Measurements from ENCODE around the gene NOS1.
A peak's percentile ranks its signal among the peaks of the same experiment; 100 is the strongest.
"Not testable (repeated sequence)": the region's sequence is repeated elsewhere in the genome, so short reads cannot be mapped to it uniquely, and the experiment has no call there.

The NOS1 gene

DNA sequence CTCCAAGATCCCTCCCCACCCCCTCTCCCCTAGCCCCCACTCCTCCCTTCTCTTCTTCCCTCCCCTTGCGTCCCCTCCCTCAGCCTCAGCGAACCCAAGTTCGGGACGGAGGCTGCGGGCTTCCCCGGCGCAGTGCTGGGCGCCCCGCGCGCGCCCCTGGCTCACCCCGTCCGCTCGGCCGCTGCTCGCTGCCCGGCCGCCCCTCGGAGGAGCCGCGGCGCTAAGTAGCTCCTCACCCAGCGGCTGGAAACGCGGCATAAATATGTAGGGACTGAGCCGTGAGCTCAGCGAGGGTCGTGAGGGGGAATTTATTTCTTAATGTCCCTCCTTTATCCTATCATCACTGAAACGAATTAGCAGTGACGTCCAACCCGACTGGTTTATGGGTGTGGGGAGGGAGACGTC lies at the start of gene NOS1:
NOS1 (minus strand) TSS at position 280 of the 405 bp plus-strand sequence. CDS start 30,557 bp downstream, outside the sequence.
- no peak for DNase-seq

- DNase-seq = no peak
Observed at GRCh38 chr12:117409286-117409685, 47.9 kb upstream of the NOS1 start.

DNA sequence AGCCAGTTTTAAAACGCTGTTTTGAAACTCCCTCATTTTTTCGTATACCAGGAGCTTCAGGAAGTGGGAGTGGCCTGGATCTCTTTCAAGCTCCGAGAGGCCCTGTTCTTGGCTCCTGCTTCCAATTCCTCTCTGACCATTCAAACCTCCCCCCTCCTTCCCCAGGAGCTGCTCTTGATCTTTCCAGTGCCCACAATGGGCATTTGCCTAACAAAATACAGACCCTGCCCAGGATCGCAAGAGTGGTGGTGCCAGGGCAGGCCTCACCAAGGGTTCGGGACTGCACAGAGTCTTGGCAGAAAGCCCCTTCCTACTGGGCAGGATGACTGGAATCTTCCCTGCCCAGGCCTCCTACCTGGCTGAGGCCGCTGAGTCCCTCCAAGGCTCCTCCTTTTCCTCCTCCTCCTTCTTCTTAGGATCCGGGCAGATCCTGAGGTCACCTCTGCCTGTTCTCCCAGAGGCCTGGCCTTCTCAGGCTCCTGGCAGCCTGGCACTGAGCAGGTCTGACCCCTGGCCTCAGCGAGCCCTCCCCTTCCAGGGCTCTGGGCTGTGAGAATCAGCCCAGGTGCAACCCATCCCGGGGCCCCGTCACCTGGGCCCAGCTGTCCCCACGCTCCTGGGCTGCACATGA lies 46.9 kb upstream of the NOS1 start:
- DNase-seq = peak; percentile 35

GRCh38 chr12:117404940-117405339 lies 43.5 kb upstream of the NOS1 start:
- DNase-seq = no peak

DNA sequence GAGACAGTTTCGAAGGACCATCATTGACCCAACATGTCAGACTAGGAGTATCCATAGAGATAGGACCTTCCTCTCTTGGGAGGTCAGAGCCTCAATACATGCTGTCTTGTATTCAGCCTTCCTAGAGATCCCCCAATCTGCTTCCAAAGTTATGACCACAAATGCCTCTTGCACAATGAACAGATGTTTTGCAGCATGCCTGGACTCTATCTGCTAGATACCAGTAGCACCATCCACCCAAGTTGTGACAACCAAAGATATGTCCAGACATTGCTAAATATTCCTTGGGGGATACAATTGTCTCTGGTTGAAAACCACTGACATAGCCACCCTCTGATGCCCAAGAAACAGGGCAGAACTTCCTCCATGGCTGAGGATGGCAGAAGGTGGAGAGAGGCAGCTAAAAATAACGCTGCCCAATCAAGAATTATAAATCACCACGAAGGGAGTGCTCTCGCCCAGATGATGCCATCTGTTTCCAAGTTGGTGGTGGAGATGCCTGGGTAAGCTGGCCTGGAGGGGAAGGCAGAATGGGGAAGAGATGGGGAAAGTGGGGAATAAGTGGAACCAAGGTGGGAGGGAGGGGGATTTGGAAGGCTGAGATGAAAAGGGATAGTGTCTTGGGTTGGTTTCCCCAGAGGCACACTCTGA lies 42.9 kb upstream of the NOS1 start:
- no peak for DNase-seq

- DNase-seq = no peak
Observed at GRCh38 chr12:117403586-117404139, 42.2 kb upstream of the NOS1 start.

GRCh38 chr12:117402363-117402762 lies 40.9 kb upstream of the NOS1 start:
- no peak for DNase-seq

- DNase-seq = no peak
Observed at GRCh38 chr12:117400912-117401311, 39.5 kb upstream of the NOS1 start.

DNA sequence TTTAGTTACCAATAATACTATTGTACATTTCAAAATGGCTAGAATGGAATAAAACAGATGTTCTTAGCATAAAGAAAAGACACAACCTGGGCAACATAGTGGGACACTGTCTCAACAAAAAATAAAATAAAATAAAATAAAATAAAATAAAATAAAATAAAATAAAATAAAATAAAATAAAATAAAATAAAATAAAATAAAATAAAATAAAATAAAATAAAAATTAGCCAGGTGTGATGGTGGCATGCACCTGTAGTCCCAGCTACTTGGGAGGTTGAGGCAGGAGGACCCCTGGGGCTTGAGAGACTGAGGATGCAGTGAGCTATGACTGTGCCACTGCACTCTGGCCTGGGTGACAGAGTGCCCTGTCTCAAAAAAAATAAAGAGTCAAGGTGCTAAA lies 37.1 kb upstream of the NOS1 start:
- not testable (repeated sequence) for DNase-seq

DNA sequence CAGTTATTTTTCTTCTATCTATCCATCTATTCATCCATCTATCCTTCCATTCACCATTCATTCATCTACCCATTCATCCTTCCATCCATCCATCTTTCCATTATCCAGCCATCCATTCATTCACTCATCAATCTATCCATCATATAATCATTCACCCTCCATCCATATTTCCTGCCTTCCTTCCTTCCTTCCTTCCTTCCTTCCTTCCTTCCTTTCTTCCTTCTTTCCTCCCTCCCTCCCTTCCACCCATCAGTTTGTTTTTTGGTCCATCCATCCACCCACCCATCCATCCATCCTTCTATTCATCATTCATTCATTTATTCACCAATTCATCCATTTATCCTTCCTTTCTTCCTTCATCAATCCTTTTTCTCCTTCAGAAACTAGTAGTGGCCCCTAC lies 34.3 kb upstream of the NOS1 start:
- DNase-seq = no peak

DNA sequence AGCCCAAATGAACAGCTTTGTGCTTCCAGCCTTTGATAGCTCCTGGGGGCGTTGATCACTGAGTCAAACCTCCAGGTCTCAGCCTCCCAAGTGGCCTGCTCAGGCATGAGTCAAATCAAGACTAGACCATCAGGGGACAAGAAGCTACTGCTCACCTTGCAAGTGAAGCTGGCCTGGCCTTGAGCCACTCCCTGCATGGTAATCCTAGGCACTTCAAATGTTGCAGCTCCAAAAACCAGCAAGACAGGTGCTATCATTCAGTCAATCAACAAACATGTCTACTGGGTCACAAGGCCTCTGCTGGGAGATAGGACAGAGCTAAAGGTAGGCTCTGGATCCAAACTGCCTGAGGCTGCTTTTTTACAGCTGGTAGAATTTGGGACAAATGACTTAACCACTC lies 33.1 kb upstream of the NOS1 start:
- no peak for DNase-seq

- DNase-seq = no peak
Observed at GRCh38 chr12:117393656-117394055, 32.2 kb upstream of the NOS1 start.

DNA sequence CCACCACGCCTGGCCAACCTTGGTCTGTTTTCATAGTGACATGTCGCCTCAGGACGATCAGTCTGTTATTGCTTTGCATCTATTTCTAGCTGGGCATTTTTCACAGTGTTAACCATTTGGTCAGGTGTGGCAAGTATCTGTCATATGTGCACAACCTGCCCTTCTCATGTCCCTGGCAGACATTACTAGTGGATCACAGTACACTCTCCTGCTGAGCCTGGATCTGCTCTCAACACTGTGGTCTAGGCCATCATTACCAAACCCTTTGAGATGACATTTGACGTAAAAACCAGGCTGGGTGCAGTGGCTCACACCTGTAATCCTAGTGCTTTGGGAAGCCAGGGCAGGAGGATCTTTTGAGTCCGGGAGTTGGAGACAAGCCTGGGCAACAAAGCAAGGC lies 29.4 kb upstream of the NOS1 start:
- no peak for DNase-seq

- peak; percentile 55 for DNase-seq
Observed at GRCh38 chr12:117388951-117389446, 27.6 kb upstream of the NOS1 start.

GRCh38 chr12:117387832-117388231 lies 26.4 kb upstream of the NOS1 start:
- no peak for DNase-seq

DNA sequence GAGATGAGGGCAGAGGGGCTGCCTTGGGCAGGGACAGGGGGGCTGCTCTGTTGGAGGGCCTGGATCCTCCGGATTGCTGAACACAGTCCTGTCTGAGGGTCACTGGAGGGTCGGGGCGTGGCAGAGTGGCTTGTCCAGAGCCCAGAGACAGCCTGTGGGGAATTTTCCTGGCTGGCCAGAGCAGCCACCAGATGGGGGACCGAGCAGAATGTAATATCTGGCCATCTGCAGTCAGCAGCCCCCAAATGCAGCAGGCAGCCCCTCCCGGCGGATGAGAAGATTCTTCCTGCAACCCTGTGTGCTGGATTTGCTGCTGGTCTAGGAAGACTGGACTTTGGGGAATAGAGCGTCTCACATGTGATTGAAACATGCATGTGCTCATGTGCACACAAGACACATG lies 23.3 kb upstream of the NOS1 start:
- no peak for DNase-seq

- DNase-seq = no peak
Observed at GRCh38 chr12:117380083-117380482, 18.7 kb upstream of the NOS1 start.

- peak; percentile 22 for DNase-seq
Observed at GRCh38 chr12:117377758-117378157, 16.3 kb upstream of the NOS1 start.

DNA sequence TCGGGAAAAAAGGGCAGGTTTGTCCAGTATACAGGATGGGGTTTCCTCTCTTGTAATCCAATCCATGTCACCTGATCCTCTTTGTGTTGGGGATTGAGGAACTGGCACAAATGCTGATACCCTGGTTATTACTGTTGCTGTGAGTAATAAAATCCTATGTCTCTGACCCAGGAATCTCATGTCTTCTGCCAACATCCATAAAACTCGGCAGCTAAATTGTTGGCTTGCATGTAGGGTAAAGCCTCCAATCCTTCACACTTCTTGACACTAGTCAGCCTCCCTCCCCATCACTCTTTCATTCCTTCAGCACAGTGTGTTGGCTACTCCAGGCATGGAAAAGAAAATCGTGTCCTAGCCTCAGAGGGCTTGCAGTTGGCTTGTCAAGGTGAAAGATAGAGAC lies 9.2 kb upstream of the NOS1 start:
- DNase-seq = no peak

DNA sequence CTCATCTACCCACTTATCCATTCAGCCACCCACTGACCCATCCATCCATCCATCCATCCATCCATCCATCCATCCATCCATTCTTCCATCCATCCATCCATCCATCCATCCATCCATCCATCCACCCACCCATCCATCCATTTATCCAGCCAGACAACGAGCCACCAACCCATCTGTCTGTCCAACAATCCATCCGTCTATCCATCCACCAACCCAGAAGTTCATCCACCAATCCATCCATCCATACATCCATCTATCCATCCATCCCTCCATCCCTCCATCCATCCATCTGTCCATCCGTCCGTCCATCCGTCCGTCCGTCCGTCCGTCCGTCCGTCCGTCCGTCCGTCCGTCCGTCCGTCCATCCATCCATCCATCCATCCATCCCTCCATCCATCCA lies 8.6 kb upstream of the NOS1 start:
- DNase-seq = not testable (repeated sequence)

DNA sequence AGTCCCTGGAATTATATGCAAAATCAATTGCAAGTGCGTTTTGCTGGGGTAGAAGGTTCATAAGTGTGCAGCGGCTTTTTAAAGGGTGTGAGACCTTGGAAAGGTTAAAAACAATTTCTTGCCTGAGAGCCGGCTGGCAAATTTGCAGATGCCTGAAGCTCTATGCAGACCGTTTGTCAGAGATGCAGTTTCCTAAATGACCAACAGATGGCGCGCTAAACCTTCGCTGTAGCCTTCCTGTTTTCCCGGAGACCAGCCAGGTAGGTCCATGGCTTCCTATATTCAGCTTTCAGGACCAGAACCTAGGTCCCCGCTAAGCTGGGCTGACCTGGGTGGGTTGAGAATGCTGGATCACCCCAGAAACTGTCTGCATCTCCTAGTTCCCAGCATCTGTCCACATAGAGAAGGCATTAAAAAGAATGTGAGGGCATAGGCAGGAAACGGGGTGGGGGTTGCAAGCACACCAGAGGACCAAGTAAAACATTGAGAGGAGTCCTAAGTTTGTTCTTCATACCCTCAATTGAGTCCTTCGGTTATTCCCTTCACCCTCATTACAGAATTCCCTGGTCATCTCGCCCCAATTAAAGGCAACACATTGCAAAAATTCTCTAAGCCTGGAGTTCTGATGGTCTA lies 5.7 kb upstream of the NOS1 start:
- DNase-seq = peak; percentile 84

GRCh38 chr12:117365049-117365616 lies 3.7 kb upstream of the NOS1 start:
- DNase-seq = peak; percentile 75

DNA sequence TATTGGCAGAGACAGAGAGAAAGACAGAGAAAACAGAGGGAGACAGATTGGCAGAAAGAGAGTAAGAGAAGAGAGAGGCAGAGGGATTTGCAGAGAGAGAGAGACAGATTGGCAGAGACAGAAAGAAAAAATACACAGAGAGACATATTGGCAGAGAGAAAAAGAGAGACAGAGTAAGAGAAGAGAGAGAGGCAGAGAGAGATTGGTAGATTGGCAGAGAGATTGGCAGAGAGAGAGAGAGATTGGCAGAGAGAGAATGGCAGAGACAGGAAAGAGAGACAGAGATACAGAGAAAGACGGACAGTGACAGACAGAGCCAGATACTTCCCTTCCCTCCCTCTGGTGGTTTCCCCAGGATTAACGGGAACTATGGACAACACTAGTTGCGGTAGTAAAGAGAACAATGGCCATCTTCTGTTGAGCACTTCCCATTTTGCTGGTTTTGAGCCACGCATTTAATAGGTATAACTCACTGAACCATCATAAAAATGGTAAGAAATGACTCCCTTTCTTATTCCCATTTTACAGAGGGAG lies 2.6 kb upstream of the NOS1 start:
- DNase-seq = no peak
